ENCODE data around the gene GALNT9.

GRCh38 chr12:132282950-132283771 is 46.2 kb downstream of the GALNT9 start:
- TF ChIP-seq CTCF (IDR thresholded peaks at IDR 0.05) (no peak), POLR2A (IDR thresholded peaks at IDR 0.05) (no peak), EP300 (IDR thresholded peaks at IDR 0.05) (no peak)

All from tibial nerve (tissue), 4 donors.